CD14-positive monocyte (primary cell): ENCODE measurements around the gene CDH13. TPM values are rescaled to one million over a fixed set of nuclear protein-coding genes. Genes with fewer than 3 reads are reported as not detected.

Experiments used
- DNase-seq, 3 donors: peaks; one replicate each; pipeline ENCODE4 v3.0.0-alpha.2; 2011 to 2022
- H2AFZ ChIP-seq: 2 replicates; pipeline ENCODE4 v1.6.0; 2012; ENCODE audit warnings: mild to moderate bottlenecking, low read depth, low read length, inconsistent platforms; ENCODE audit not compliant: insufficient read depth, poor library complexity, severe bottlenecking
- H3K27ac ChIP-seq, 2 donors: 1 replicate in 1 of 2; 2 replicates in 1 of 2; pipeline ENCODE4 v1.5.1; 2012 to 2013; ENCODE audit warnings: low read length in 2 of 2, control low read depth in 1 of 2, inconsistent platforms in 1 of 2, low read depth in 1 of 2, mild to moderate bottlenecking in 1 of 2
- H3K27me3 ChIP-seq, 2 donors: one replicate each; pipeline versions ENCODE4 v1.6.0 to v1.6.1; 2011 to 2013; ENCODE audit warnings: low read length in 2 of 2; ENCODE audit not compliant: control insufficient read depth in 2 of 2, insufficient read depth in 2 of 2
- H3K36me3 ChIP-seq, 2 donors: replicated peaks in 1 of 2; 1 replicate in 1 of 2; 2 replicates in 1 of 2; pipeline versions ENCODE4 v1.5.1 to v1.6.1; 2012 to 2013; ENCODE audit warnings: low read length in 2 of 2, control low read depth in 1 of 2, inconsistent platforms in 1 of 2, mild to moderate bottlenecking in 1 of 2; ENCODE audit not compliant: insufficient read depth in 2 of 2, control insufficient read depth in 1 of 2
- H3K4me1 ChIP-seq, 2 donors: 1 replicate in 1 of 2; 2 replicates in 1 of 2; pipeline versions ENCODE4 v1.5.1 to v1.6.1; 2012 to 2013; ENCODE audit warnings: low read length in 2 of 2, control low read depth in 1 of 2, inconsistent platforms in 1 of 2, mild to moderate bottlenecking in 1 of 2, moderate library complexity in 1 of 2; ENCODE audit not compliant: insufficient read depth in 2 of 2, control insufficient read depth in 1 of 2
- H3K4me2 ChIP-seq: replicated peaks from 2 replicates; pipeline ENCODE3; 2012; ENCODE audit warnings: low read length, moderate library complexity, mild to moderate bottlenecking; ENCODE audit not compliant: poor library complexity, severe bottlenecking; ENCODE audit errors: extremely low read depth
- H3K4me3 ChIP-seq, 3 experiments: fragments of 200-600 bp in 1 of 3; sonication (generic) in 1 of 3; replicated peaks in 1 of 3; 1 replicate in 2 of 3; 2 replicates in 1 of 3; pipeline ENCODE4 v1.5.1; 2011 to 2013; ENCODE audit warnings: low read length in 3 of 3, mild to moderate bottlenecking in 3 of 3, control low read depth in 2 of 3, low read depth in 2 of 3, inconsistent platforms in 1 of 3, moderate library complexity in 1 of 3
- H3K79me2 ChIP-seq: 2 replicates; pipeline ENCODE4 v1.6.0; 2012; ENCODE audit warnings: mild to moderate bottlenecking, control low read depth, inconsistent platforms, low read length, moderate library complexity; ENCODE audit not compliant: insufficient read depth
- H3K9ac ChIP-seq: 2 replicates; pipeline ENCODE4 v1.6.0; 2017; ENCODE audit warnings: low read length, mild to moderate bottlenecking; ENCODE audit not compliant: insufficient read depth, poor library complexity, severe bottlenecking
- H3K9me3 ChIP-seq, 2 donors: replicated peaks in 1 of 2; 1 replicate in 1 of 2; 2 replicates in 1 of 2; pipeline versions ENCODE4 v1.5.1 to v1.6.1; 2012 to 2013; ENCODE audit warnings: low read length in 2 of 2, control low read depth in 1 of 2; ENCODE audit not compliant: control insufficient read depth in 1 of 2, insufficient read depth in 1 of 2
- H4K20me1 ChIP-seq: 2 replicates; pipeline ENCODE4 v1.6.0; 2012; ENCODE audit warnings: mild to moderate bottlenecking, low read length, control low read depth, moderate library complexity; ENCODE audit not compliant: insufficient read depth
- H3K27ac Mint-ChIP-seq, 7 donors: one replicate each; pipeline ENCODE4 v1.8.0; 2020; ENCODE audit warnings: mild to moderate bottlenecking in 7 of 7, mixed read lengths in 7 of 7, moderate library complexity in 6 of 7, inconsistent platforms in 2 of 7
- H3K27me3 Mint-ChIP-seq, 3 donors: one replicate each; pipeline ENCODE4 v1.8.0; 2021 to 2022; ENCODE audit warnings: low read depth in 3 of 3, mild to moderate bottlenecking in 3 of 3, mixed read lengths in 3 of 3, moderate library complexity in 3 of 3, inconsistent platforms in 1 of 3
- H3K36me3 Mint-ChIP-seq, 2 donors: one replicate each; pipeline ENCODE4 v1.8.0; 2020; ENCODE audit warnings: mixed read lengths in 2 of 2, inconsistent platforms in 1 of 2, mild to moderate bottlenecking in 1 of 2
- H3K4me1 Mint-ChIP-seq: one replicate; pipeline ENCODE4 v1.8.0; 2020; ENCODE audit warnings: mild to moderate bottlenecking, mixed read lengths
- H3K4me3 Mint-ChIP-seq, 2 donors: one replicate each; pipeline ENCODE4 v1.8.0; 2020; ENCODE audit warnings: mild to moderate bottlenecking in 2 of 2, mixed read lengths in 2 of 2, moderate library complexity in 1 of 2
- H3K9me3 Mint-ChIP-seq, 7 donors: one replicate each; pipeline ENCODE4 v1.8.0; 2020 to 2022; ENCODE audit warnings: mixed read lengths in 7 of 7, mild to moderate bottlenecking in 6 of 7, moderate library complexity in 6 of 7, inconsistent platforms in 2 of 7
- WGBS: methylation state at CpG from one replicate; pipeline ENCODE4 v1.1.5; 2013; ENCODE audit warnings: missing lambda C conversion rate; ENCODE audit not compliant: insufficient coverage; 5-methylcytosine and 5-hydroxymethylcytosine counted together
- intact Hi-C, 2 donors: fragments of 100-400 bp; cut with micrococcal nuclease; formaldehyde crosslinking; loops; one replicate each; pipeline versions ENCODE4 v1.15.0 to v1.15.1; 2023
- polyA plus RNA-seq, 3 donors: library from polyadenylated mRNA; depleted of rRNA in 1 of 3; unstranded in 2 of 3; stranded (reverse) in 1 of 3; fragments of 300-500 nt in 2 of 3; fragments of >200 nt in 1 of 3; fragmentation: Illumina TruSeq in 2 of 3; gene quantifications; 1 replicate in 2 of 3; 2 replicates in 1 of 3; pipeline ENCODE4 v1.2.3, GENCODE V29; 2012 to 2021
- TF ChIP-seq, protein P1 (sequence below): fragments of 200-600 bp; IDR thresholded peaks from one replicate; pipeline ENCODE4 v1.8.0; 2022; ENCODE audit warnings: antibody characterized with exemption, mild to moderate bottlenecking

CDH13 gene
- polyA plus RNA-seq, 3 donors, result 0.13 to 0.19 TPM; not detected in 1

DNA sequence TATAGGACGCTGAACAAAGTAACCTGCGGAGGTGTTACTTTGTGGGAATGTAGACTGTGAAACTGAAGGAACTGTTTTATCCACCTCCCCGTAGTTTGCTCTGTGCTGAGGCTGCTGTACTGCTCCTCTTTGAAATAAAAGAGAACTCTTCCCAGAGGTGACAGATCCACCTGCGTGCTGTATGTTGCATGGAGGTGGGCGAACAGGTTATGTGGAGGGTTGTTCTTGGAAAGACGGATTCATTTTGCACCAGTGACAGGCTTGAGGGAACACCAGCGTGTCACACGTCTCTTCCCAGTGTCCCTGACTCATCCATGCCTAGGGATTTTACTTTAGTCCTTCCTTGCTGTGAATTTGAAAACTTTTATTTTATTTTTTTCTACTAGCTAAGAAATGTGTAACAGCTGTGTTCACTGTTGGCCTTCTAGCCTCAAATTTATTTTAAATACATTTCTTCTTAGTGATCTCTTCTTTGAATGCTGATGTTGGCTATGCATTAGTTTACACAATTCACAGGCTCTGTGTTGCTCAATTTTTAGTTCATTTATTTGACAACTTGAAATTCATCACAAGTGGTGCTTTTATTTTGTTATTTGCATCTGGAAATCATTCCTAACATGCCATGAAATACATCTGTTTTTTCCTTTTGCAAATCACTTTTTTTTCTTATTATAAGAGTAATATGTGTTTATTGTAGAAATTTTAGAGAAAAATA is 512.4 kb downstream of the CDH13 start:
- H3K79me2 ChIP-seq, result no peaks in the 10 kb centered on the region
- H3K27me3 ChIP-seq, result peaks cover 0 to 24% of the 10 kb centered on the region in 2 donors
- H3K4me1 ChIP-seq, result no peaks in the 10 kb centered on the region
- Mint-ChIP-seq H3K4me1 (peaks cover 2% of the 10 kb centered on the region), H3K9me3 (peaks cover 0 to 14% (median 0%) of the 10 kb centered on the region in 7 donors), H3K27me3 (peaks cover 33 to 60% (median 41%) of the 10 kb centered on the region in 3 donors), H3K27ac (no peak overlapping the region), H3K4me3 (no peak overlapping the region), H3K36me3 (no peaks in the 10 kb centered on the region)
- TF ChIP-seq, protein P1, sequence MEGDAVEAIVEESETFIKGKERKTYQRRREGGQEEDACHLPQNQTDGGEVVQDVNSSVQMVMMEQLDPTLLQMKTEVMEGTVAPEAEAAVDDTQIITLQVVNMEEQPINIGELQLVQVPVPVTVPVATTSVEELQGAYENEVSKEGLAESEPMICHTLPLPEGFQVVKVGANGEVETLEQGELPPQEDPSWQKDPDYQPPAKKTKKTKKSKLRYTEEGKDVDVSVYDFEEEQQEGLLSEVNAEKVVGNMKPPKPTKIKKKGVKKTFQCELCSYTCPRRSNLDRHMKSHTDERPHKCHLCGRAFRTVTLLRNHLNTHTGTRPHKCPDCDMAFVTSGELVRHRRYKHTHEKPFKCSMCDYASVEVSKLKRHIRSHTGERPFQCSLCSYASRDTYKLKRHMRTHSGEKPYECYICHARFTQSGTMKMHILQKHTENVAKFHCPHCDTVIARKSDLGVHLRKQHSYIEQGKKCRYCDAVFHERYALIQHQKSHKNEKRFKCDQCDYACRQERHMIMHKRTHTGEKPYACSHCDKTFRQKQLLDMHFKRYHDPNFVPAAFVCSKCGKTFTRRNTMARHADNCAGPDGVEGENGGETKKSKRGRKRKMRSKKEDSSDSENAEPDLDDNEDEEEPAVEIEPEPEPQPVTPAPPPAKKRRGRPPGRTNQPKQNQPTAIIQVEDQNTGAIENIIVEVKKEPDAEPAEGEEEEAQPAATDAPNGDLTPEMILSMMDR, result no peak
- no peak overlapping the region for H2AFZ ChIP-seq
- no peak overlapping the region for H3K9ac ChIP-seq
- no peak overlapping the region for H3K27ac ChIP-seq
- H3K4me2 ChIP-seq, result no peak overlapping the region
- H4K20me1 ChIP-seq, result no peaks in the 10 kb centered on the region
- DNase-seq, result no peak
- no peak overlapping the region for H3K4me3 ChIP-seq
- no peaks in the 10 kb centered on the region for H3K36me3 ChIP-seq
- H3K9me3 ChIP-seq, result no peaks in the 10 kb centered on the region
- WGBS, result no CpG with 5 or more reads among the region's 8 CpGs
- intact Hi-C loops, result no loop called here

DNA sequence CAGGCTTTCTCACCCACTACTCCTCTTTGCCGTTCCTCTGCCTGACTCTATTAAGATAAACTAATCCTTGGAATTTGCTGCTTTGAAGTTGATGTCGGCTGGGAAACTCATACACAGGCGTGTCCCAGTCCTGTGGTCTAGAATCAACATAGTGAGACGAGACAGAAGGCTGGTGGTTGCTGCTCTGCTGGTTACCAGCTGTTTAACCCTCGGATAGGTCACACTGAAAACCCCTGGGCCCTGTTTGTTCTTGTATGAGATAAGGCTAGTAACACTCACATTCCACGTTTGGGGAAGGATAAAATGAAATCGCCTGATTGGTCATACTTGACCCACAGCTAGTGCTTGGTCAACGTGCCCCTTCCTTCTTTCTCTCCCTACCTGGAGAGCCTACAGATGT is 517.0 kb downstream of the CDH13 start:
- no peak overlapping the region for H3K27ac Mint-ChIP-seq
- Histone ChIP-seq H3K9me3 (no peaks in the 10 kb centered on the region), H3K79me2 (no peaks in the 10 kb centered on the region), H2AFZ (no peak overlapping the region), H3K4me3 (no peak overlapping the region), H3K4me2 (no peak overlapping the region), H3K9ac (no peak overlapping the region), H4K20me1 (no peaks in the 10 kb centered on the region), H3K27ac (no peak overlapping the region), H3K36me3 (no peaks in the 10 kb centered on the region), H3K27me3 (peaks cover 0 to 4% of the 10 kb centered on the region in 2 donors), H3K4me1 (no peaks in the 10 kb centered on the region)
- WGBS, result 50% methylated on average over 2 of the region's 8 CpGs
- DNase-seq, result no peak
- intact Hi-C loops, result no loop called here
- H3K4me3 Mint-ChIP-seq, result no peak overlapping the region
- TF ChIP-seq, protein P1, result no peak
- no peaks in the 10 kb centered on the region for H3K4me1 Mint-ChIP-seq
- peaks cover 0 to 9% (median 2%) of the 10 kb centered on the region in 7 donors for H3K9me3 Mint-ChIP-seq
- H3K36me3 Mint-ChIP-seq, result no peaks in the 10 kb centered on the region
- peaks cover 16 to 35% (median 32%) of the 10 kb centered on the region in 3 donors for H3K27me3 Mint-ChIP-seq
